Panc1 (cell line): Measurements from ENCODE around the gene IGFL1. TPM values are rescaled to one million over a fixed set of nuclear protein-coding genes. Genes with fewer than 3 reads are reported as not detected.
"Not testable (repeated sequence)": the region's sequence is repeated elsewhere in the genome, so short reads cannot be mapped to it uniquely, and the experiment has no call there.

Experiments used
- ATAC-seq: fragments of 200-7000 bp; cut with Tn5 transposase; 2 replicates; pipeline ENCODE4 v1.9.1; 2020; ENCODE audit warnings: mild to moderate bottlenecking, moderate library complexity
- BruUV-seq: library from RNA; stranded (reverse); fragments of 400-500 nt; replicated peaks from 2 replicates; lab custom pipeline; 2021; lab: Mats Ljungman, UMichigan
- CTCF ChIA-PET: fragments of 300-600 bp; sonication (Branson Sonifier 250); formaldehyde crosslinking; loops from one replicate; lab custom pipeline; 2022; ENCODE audit warnings: antibody characterized with exemption; lab: Charles Lee
- POLR2A ChIA-PET: fragments of 300-600 bp; sonication (Branson Sonifier 250); formaldehyde crosslinking; loops from one replicate; lab custom pipeline; 2022; ENCODE audit warnings: antibody characterized with exemption; lab: Charles Lee
- DNase-seq: peaks from one replicate; pipeline ENCODE4 v3.0.0-alpha.2; 2010; ENCODE audit warnings: low read depth, low spot score
- H3K27ac ChIP-seq: 2 replicates; pipeline ENCODE4 v1.5.1; 2011; ENCODE audit warnings: mild to moderate bottlenecking, low read length, inconsistent platforms
- H3K27me3 ChIP-seq: fragments of 200-500 bp; sonication (Bioruptor generic); 2 replicates; pipeline ENCODE4 v1.6.0; 2014; ENCODE audit warnings: low read length, inconsistent platforms; ENCODE audit not compliant: control insufficient read depth, insufficient read depth
- H3K36me3 ChIP-seq: fragments of 200-500 bp; sonication (Bioruptor generic); 2 replicates; pipeline ENCODE4 v1.5.1; 2014; ENCODE audit warnings: inconsistent platforms, mild to moderate bottlenecking, low read length, moderate library complexity; ENCODE audit not compliant: control insufficient read depth, insufficient read depth
- H3K4me1 ChIP-seq: 2 replicates; pipeline ENCODE4 v1.5.1; 2011; ENCODE audit warnings: inconsistent platforms, mild to moderate bottlenecking, low read length, moderate library complexity; ENCODE audit not compliant: control insufficient read depth, insufficient read depth
- H3K4me3 ChIP-seq, 2 experiments: 2 replicates each; pipeline ENCODE4 v1.5.1; 2011 to 2012; ENCODE audit warnings: low read depth in 2 of 2, low read length in 2 of 2, mild to moderate bottlenecking in 2 of 2, inconsistent platforms in 1 of 2, moderate library complexity in 1 of 2
- H3K9me3 ChIP-seq: fragments of 200-500 bp; sonication (Bioruptor generic); 2 replicates; pipeline ENCODE4 v1.5.1; 2014; ENCODE audit warnings: low read depth, mild to moderate bottlenecking, inconsistent platforms, low read length, moderate library complexity; ENCODE audit not compliant: control insufficient read depth, insufficient read depth
- POLR2AphosphoS5 ChIP-seq: IDR thresholded peaks from 2 replicates; pipeline ENCODE4 v1.6.1; 2012; ENCODE audit warnings: mild to moderate bottlenecking, low read depth, low read length, moderate library complexity
- SIN3A ChIP-seq: IDR thresholded peaks from 2 replicates; pipeline ENCODE4 v1.6.1; 2012; ENCODE audit warnings: low read depth, mild to moderate bottlenecking, low read length, moderate library complexity, borderline replicate concordance; ENCODE audit not compliant: insufficient read depth
- TCF7L2 ChIP-seq: IDR thresholded peaks from 2 replicates; pipeline ENCODE4 v1.6.1; 2011; ENCODE audit warnings: mild to moderate bottlenecking, low read depth, low read length, inconsistent platforms
- in situ Hi-C: cut with HindIII; loops from 2 replicates; pipeline ENCODE4 v1.10.0; 2016; ENCODE audit warnings: low sequenced_read_pairs, low pct_unique_long_range_greater_than_20kb
- intact Hi-C: fragments of 100-400 bp; cut with micrococcal nuclease; formaldehyde crosslinking; loops from one replicate; pipeline ENCODE4 v1.10.0; 2022; ENCODE audit not compliant: unreplicated experiment
- total RNA-seq: library from RNA; stranded (reverse); gene quantifications from one replicate; pipeline ENCODE4 v1.2.1, GENCODE V29; 2021; ENCODE audit not compliant: unreplicated experiment
- TF ChIP-seq, protein P1 (sequence below): fragments of 450-650 bp; IDR thresholded peaks from 2 replicates; pipeline ENCODE4 v1.5.1; 2017; ENCODE audit warnings: mild to moderate bottlenecking
- TF ChIP-seq, protein P2 (sequence below), 2 experiments: IDR thresholded peaks; 2 replicates each; pipeline ENCODE4 v1.6.1; 2011 to 2012; ENCODE audit warnings: low read depth in 2 of 2, control low read depth in 1 of 2, low read length in 1 of 2, mild to moderate bottlenecking in 1 of 2, moderate library complexity in 1 of 2; ENCODE audit not compliant: insufficient read depth in 1 of 2

IGFL1 gene
- total RNA-seq, 1 experiment from 2014 or later = not detected

DNA sequence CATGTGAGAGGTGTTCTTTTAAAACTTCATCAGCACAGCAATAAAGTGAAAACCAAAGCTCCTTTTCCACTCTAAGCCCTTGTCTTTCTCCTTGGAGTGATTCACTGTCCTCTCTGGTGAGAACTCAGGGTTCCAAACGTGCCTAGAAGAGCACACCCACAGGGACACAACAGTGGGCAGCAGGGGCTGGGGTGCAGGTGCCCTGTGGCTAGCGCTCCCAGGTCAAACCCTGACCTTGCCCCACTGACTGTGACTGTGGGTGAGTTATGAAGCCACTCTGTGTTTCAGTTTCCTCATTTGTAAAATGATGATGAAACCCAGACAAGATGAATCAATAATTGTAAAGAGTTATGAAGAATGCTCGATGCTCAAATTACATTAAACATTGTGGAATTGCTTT, 37.6 kb upstream of the IGFL1 start:
- intact Hi-C loops = no loop called here
- H3K27ac ChIP-seq = no peak overlapping the region
- no peaks in the 10 kb centered on the region for H3K9me3 ChIP-seq
- TF ChIP-seq, protein P1, sequence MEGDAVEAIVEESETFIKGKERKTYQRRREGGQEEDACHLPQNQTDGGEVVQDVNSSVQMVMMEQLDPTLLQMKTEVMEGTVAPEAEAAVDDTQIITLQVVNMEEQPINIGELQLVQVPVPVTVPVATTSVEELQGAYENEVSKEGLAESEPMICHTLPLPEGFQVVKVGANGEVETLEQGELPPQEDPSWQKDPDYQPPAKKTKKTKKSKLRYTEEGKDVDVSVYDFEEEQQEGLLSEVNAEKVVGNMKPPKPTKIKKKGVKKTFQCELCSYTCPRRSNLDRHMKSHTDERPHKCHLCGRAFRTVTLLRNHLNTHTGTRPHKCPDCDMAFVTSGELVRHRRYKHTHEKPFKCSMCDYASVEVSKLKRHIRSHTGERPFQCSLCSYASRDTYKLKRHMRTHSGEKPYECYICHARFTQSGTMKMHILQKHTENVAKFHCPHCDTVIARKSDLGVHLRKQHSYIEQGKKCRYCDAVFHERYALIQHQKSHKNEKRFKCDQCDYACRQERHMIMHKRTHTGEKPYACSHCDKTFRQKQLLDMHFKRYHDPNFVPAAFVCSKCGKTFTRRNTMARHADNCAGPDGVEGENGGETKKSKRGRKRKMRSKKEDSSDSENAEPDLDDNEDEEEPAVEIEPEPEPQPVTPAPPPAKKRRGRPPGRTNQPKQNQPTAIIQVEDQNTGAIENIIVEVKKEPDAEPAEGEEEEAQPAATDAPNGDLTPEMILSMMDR = no peak
- TF ChIP-seq SIN3A (no peak), TCF7L2 (no peak), POLR2AphosphoS5 (no peak)
- TF ChIP-seq, protein P2, sequence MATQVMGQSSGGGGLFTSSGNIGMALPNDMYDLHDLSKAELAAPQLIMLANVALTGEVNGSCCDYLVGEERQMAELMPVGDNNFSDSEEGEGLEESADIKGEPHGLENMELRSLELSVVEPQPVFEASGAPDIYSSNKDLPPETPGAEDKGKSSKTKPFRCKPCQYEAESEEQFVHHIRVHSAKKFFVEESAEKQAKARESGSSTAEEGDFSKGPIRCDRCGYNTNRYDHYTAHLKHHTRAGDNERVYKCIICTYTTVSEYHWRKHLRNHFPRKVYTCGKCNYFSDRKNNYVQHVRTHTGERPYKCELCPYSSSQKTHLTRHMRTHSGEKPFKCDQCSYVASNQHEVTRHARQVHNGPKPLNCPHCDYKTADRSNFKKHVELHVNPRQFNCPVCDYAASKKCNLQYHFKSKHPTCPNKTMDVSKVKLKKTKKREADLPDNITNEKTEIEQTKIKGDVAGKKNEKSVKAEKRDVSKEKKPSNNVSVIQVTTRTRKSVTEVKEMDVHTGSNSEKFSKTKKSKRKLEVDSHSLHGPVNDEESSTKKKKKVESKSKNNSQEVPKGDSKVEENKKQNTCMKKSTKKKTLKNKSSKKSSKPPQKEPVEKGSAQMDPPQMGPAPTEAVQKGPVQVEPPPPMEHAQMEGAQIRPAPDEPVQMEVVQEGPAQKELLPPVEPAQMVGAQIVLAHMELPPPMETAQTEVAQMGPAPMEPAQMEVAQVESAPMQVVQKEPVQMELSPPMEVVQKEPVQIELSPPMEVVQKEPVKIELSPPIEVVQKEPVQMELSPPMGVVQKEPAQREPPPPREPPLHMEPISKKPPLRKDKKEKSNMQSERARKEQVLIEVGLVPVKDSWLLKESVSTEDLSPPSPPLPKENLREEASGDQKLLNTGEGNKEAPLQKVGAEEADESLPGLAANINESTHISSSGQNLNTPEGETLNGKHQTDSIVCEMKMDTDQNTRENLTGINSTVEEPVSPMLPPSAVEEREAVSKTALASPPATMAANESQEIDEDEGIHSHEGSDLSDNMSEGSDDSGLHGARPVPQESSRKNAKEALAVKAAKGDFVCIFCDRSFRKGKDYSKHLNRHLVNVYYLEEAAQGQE (IDR thresholded peaks at IDR 0.05; ENCODE audit: insufficient read depth in 1 of 2, low read depth in 2 of 2, low read length in 1 of 2) = no peak
- H3K4me1 ChIP-seq = no peaks in the 10 kb centered on the region; the same call in 1 of the 2 replicates
- in situ Hi-C loops = no loop called here
- no peak overlapping the region for H3K4me3 ChIP-seq
- ATAC-seq = no peak
- no TSS peak for BruUV-seq
- H3K27me3 ChIP-seq = no peaks in the 10 kb centered on the region; the same call in 1 of the 2 replicates
- H3K36me3 ChIP-seq = no peaks in the 10 kb centered on the region
- ChIA-PET POLR2A (no interaction called here), CTCF (interaction anchor here (0.6 kb wide), 1 partner anchor 89 kb away, joined by 11 read pairs; no protein-coding TSS in a partner anchor)
- no peak for DNase-seq

DNA sequence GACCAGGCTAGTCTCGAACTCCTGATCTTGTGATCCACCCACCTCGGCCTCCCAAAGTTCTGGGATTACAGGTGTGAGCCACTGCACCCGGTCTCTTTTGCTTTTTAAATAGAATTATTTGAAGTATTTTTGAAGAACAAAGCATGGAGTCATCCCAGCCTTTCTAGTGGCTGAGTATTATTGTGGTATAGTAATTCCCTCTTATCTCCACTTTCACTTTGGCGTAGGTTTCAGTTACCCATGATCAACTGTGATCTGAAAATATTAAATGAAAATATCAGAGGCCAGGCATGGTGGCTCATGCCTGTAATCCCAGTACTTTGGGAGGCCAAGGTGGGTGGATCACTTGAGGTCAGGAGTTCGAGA, 36.9 kb upstream of the IGFL1 start:
- in situ Hi-C loops, H3K27me3 ChIP-seq, H3K4me3 ChIP-seq, H3K27ac ChIP-seq, ATAC-seq, intact Hi-C loops, H3K36me3 ChIP-seq, H3K9me3 ChIP-seq, DNase-seq, H3K4me1 ChIP-seq, BruUV-seq, POLR2A ChIA-PET: not testable (repeated sequence)
- CTCF ChIA-PET = interaction anchor here (1.0 kb wide), 1 partner anchor 38 kb away, joined by 5 read pairs; no protein-coding TSS in a partner anchor

DNA sequence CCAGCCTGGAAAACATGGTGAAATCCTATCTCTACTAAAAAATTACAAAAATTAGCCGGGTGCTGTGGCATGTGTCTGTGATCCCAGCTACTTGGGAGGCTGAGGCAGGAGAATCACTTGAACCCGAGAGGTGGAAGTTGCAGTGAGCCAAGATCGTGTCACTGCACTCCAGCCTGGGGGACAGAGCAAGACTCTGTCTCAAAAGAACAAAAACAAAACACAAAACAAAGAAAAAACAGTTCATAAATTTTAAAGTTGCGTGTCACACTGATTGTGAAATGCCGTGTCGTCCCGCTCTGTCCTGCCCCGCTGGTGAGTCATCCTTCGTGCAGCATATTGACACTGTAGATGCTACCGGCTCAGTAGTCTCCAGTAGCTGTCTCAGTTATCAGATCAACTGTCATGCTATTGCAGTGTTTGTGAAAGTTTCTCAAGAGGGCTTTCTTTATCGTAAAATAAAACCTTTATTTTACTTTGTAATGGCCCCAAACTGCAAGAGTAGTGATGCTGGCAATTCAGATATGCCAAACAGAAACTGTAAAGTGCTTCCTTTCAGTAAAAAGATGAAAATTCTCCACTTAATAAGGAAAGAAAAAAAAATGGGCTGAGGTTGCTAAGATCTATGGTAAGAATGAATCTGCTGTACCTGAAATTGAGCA, 36.4 kb upstream of the IGFL1 start:
- H3K4me1 ChIP-seq = no peaks in the 10 kb centered on the region; the same call in 1 of the 2 replicates
- TF ChIP-seq TCF7L2 (no peak), SIN3A (no peak), POLR2AphosphoS5 (no peak)
- TF ChIP-seq, protein P2 (IDR thresholded peaks at IDR 0.05; ENCODE audit: insufficient read depth in 1 of 2, low read depth in 2 of 2, low read length in 1 of 2) = no peak
- TF ChIP-seq, protein P1 = no peak

More for the DNA sequence above, 36.4 kb upstream of the IGFL1 start:
- DNase-seq (no peak), ATAC-seq (peak; percentile 79)
- no peak overlapping the region for H3K27ac ChIP-seq
- H3K9me3 ChIP-seq = no peaks in the 10 kb centered on the region
- no peaks in the 10 kb centered on the region for H3K36me3 ChIP-seq
- no peak overlapping the region for H3K4me3 ChIP-seq
- CTCF ChIA-PET = interaction anchor here (1.0 kb wide), 1 partner anchor 39 kb away, joined by 5 read pairs; no protein-coding TSS in a partner anchor
- BruUV-seq = no TSS peak
- H3K27me3 ChIP-seq = no peaks in the 10 kb centered on the region; the same call in 1 of the 2 replicates
- intact Hi-C loops = no loop called here
- POLR2A ChIA-PET = interaction anchor here (0.7 kb wide), 1 partner anchor 56 kb away, joined by 3 read pairs; no protein-coding TSS in a partner anchor
- in situ Hi-C loops = no loop called here
